K562 (cell line): ENCODE measurements around the gene PROK2. TPM values are rescaled to one million over a fixed set of nuclear protein-coding genes. Genes with fewer than 3 reads are reported as not detected.

Source experiments
- CREB3L1 ChIP-seq: fragments of 450-650 bp; IDR thresholded peaks from 2 replicates; pipeline ENCODE4 v1.6.1; 2014; ENCODE audit warnings: low read depth, mild to moderate bottlenecking, moderate library complexity, borderline replicate concordance
- ETV1 ChIP-seq: fragments of 450-650 bp; conservative IDR thresholded peaks from 2 replicates; pipeline ENCODE4 v1.6.1; 2016; ENCODE audit warnings: missing genetic modification characterization, control low read depth, low read depth, missing compliant biosample characterization
- GTF2E2 ChIP-seq: fragments of 200-800 bp; sonication (Bioruptor generic); IDR thresholded peaks from 2 replicates; pipeline ENCODE4 v1.6.1; 2016; ENCODE audit warnings: missing genetic modification characterization, missing compliant biosample characterization
- MGA ChIP-seq: fragments of 450-650 bp; IDR thresholded peaks from 2 replicates; pipeline ENCODE4 v1.6.1; 2016; ENCODE audit warnings: mild to moderate bottlenecking, moderate library complexity
- RBM14 ChIP-seq: fragments of 200-400 bp; formaldehyde crosslinking; IDR thresholded peaks from 2 replicates; pipeline ENCODE4 v1.6.1; 2018; ENCODE audit warnings: low read depth, mild to moderate bottlenecking, low read length, moderate library complexity, borderline replicate concordance; ENCODE audit not compliant: insufficient read depth
- TCFL5 ChIP-seq: fragments of 250-450 bp; sonication (Bioruptor Pico); conservative IDR thresholded peaks from 2 replicates; pipeline ENCODE4 v1.6.1; 2021; ENCODE audit warnings: mild to moderate bottlenecking, moderate library complexity, matching md5 sums
- USF1 ChIP-seq: sonication (generic); formaldehyde crosslinking; IDR thresholded peaks from 2 replicates; pipeline ENCODE4 v1.9.0; 2022; ENCODE audit warnings: mild to moderate bottlenecking, missing genetic modification reagents
- ZFPM2 ChIP-seq: fragments of 250-450 bp; sonication (Bioruptor Pico); IDR thresholded peaks from 2 replicates; pipeline ENCODE4 v1.5.1; 2022; ENCODE audit warnings: mild to moderate bottlenecking
- ZNF589 ChIP-seq: fragments of 200-800 bp; sonication (Bioruptor generic); IDR thresholded peaks from 2 replicates; pipeline ENCODE4 v1.6.1; 2016; ENCODE audit warnings: low read depth, missing genetic modification characterization, missing compliant biosample characterization
- ZNF699 ChIP-seq: fragments of 250-450 bp; sonication (Bioruptor Pico); IDR thresholded peaks from 2 replicates; pipeline ENCODE4 v1.8.0; 2021; ENCODE audit warnings: mild to moderate bottlenecking, moderate library complexity; ENCODE audit not compliant: insufficient replicate concordance
- polyA plus RNA-seq, 8 experiments: library from polyadenylated mRNA; depleted of rRNA in 4 of 8; stranded (reverse) in 5 of 8; unstranded in 3 of 8; fragments of >200 nt; fragmentation: Nextera tagmentation in 2 of 8; fragmentation: Illumina TruSeq in 1 of 8; extraction: Ambion mirVana in 2 of 8; extraction: Trizol in 1 of 8; gene quantifications; 2 replicates each; pipeline versions ENCODE4 v1.2.1 to v1.2.3, GENCODE V29; 2011 to 2014; ENCODE audit warnings: inconsistent platforms in 1 of 8, missing spikeins in 1 of 8
- total RNA-seq, 7 experiments: library from RNA; depleted of rRNA in 6 of 7; stranded (reverse); fragments of >200 nt in 6 of 7; fragmentation: Illumina TruSeq in 2 of 7; extraction: Trizol in 2 of 7; gene quantifications; 2 replicates each; pipeline versions ENCODE4 v1.2.1 to v1.2.3, GENCODE V29; 2011 to 2021; ENCODE audit warnings: low replicate concordance in 1 of 7

Gene PROK2
- total and polyA plus RNA-seq, 9 of the 15 experiments (the other 6 are each of a cell fraction or from before 2014, with no cell fraction given): 0.07 to 0.13 TPM; not detected in 7

GRCh38 chr3:71779674-71780377 lies 5.1 kb downstream of the PROK2 start (continued):
- TF ChIP-seq MGA (no peak), USF1 (CRISPR knock-in tag) (no peak), RBM14 (no peak), ZNF699 (CRISPR knock-in tag) (no peak), GTF2E2 (tag) (no peak), ETV1 (tag) (peak; percentile 70; the same call in 1 of the 2 replicates), TCFL5 (CRISPR knock-in tag) (no peak), ZNF589 (CRISPR knock-in tag) (peak; percentile 32; the same call in 1 of the 2 replicates), ZFPM2 (CRISPR knock-in tag) (no peak), CREB3L1 (no peak)
